Neural progenitor cell (in vitro differentiated cells): ENCODE measurements around the gene UBTD1. TPM values are rescaled to one million over a fixed set of nuclear protein-coding genes. Genes with fewer than 3 reads are reported as not detected.

ENCODE experiments used
- DNase-seq: peaks from one replicate; pipeline ENCODE4 v3.0.0-alpha.2; 2016; ENCODE audit warnings: low spot score
- H2AFZ ChIP-seq: fragments of 200-600 bp; sonication (generic); replicated peaks from 2 replicates; pipeline ENCODE4 v1.6.1; 2016; ENCODE audit warnings: antibody characterized with exemption
- H3F3A ChIP-seq: fragments of 200-600 bp; sonication (generic); 2 replicates; pipeline ENCODE4 v1.6.1; 2016; ENCODE audit warnings: antibody characterized with exemption, low read depth
- H3K27ac ChIP-seq: fragments of 200-600 bp; sonication (generic); 2 replicates; pipeline ENCODE4 v1.5.1; 2016; ENCODE audit warnings: mild to moderate bottlenecking
- H3K27me3 ChIP-seq: fragments of 200-600 bp; sonication (generic); 2 replicates; pipeline ENCODE4 v1.6.1; 2016; ENCODE audit warnings: mild to moderate bottlenecking, moderate library complexity
- H3K36me3 ChIP-seq: fragments of 200-600 bp; sonication (generic); 2 replicates; pipeline ENCODE4 v1.5.1; 2016
- H3K4me1 ChIP-seq: fragments of 200-600 bp; sonication (generic); 2 replicates; pipeline ENCODE4 v1.6.1; 2016; ENCODE audit warnings: mixed run types
- H3K4me2 ChIP-seq: fragments of 200-600 bp; sonication (generic); 2 replicates; pipeline ENCODE4 v1.6.1; 2016
- H3K4me3 ChIP-seq: fragments of 200-600 bp; sonication (generic); 2 replicates; pipeline ENCODE4 v1.5.1; 2016
- H3K79me2 ChIP-seq: fragments of 200-600 bp; sonication (generic); 2 replicates; pipeline ENCODE4 v1.6.1; 2016; ENCODE audit warnings: low read depth
- H3K9ac ChIP-seq: fragments of 200-600 bp; sonication (generic); 2 replicates; pipeline ENCODE4 v1.6.1; 2016
- H3K9me3 ChIP-seq: fragments of 200-600 bp; sonication (generic); 2 replicates; pipeline ENCODE4 v1.5.1; 2016; ENCODE audit warnings: low read depth
- H4K20me1 ChIP-seq: fragments of 200-600 bp; sonication (generic); 2 replicates; pipeline ENCODE4 v1.6.1; 2016; ENCODE audit warnings: low read depth
- H3K27ac Mint-ChIP-seq: 3 replicates; pipeline ENCODE4 v1.8.0; 2021; ENCODE audit warnings: mixed read lengths
- H3K27me3 Mint-ChIP-seq: 2 replicates; pipeline ENCODE4 v1.8.0; 2022; ENCODE audit warnings: low read depth, mild to moderate bottlenecking, inconsistent platforms, moderate library complexity, mixed read lengths; ENCODE audit not compliant: insufficient read depth
- H3K36me3 Mint-ChIP-seq: 3 replicates; pipeline ENCODE4 v1.8.0; 2021; ENCODE audit warnings: mixed read lengths
- H3K4me1 Mint-ChIP-seq: 3 replicates; pipeline ENCODE4 v1.8.0; 2021; ENCODE audit warnings: mixed read lengths
- H3K4me3 Mint-ChIP-seq: 3 replicates; pipeline ENCODE4 v1.8.0; 2021; ENCODE audit warnings: mild to moderate bottlenecking, moderate library complexity, mixed read lengths
- H3K9me3 Mint-ChIP-seq: 3 replicates; pipeline ENCODE4 v1.8.0; 2020; ENCODE audit warnings: mixed read lengths
- EZH2 ChIP-seq: fragments of 200-600 bp; sonication (generic); IDR thresholded peaks from 2 replicates; pipeline ENCODE4 v1.6.1; 2017; ENCODE audit warnings: antibody characterized with exemption, mild to moderate bottlenecking, moderate library complexity
- EZH2phosphoT487 ChIP-seq: fragments of 200-600 bp; sonication (generic); IDR thresholded peaks from 2 replicates; pipeline ENCODE4 v1.6.1; 2017; ENCODE audit warnings: antibody characterized with exemption
- total RNA-seq: library from RNA; depleted of rRNA; stranded (reverse); fragments of >200 nt; gene quantifications from 2 replicates; pipeline ENCODE4 v1.2.3, GENCODE V29; 2015; ENCODE audit warnings: low replicate concordance
- TF ChIP-seq, protein P1 (sequence below): fragments of 200-600 bp; sonication (generic); IDR thresholded peaks from 2 replicates; pipeline ENCODE4 v1.5.1; 2017; ENCODE audit warnings: antibody characterized with exemption, mild to moderate bottlenecking

UBTD1 gene
- total RNA-seq, 1 donor from 2014 or later, result 4.7 TPM

DNA sequence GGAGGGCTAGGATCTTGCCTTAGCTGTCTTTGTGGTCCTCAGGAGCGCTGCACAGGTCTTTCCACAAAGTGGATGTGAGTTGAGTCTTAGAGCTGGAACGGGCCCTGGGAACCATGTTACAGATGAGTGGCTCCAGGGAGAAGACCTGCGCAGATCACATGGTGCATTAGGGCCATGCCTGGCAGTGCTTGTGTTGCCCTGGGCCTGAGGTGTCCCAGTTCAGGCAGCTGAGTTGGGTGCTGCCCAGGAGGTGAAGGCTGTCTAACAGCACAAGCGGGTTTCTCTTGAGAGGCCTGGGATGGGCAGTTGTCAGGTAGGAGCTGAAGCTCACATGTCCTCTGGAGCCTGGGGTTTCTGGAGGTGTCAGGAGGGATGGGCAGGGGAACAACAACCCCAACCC, 40.1 kb downstream of the UBTD1 start:
- Mint-ChIP-seq H3K4me1 (peaks cover 44% of the 10 kb centered on the region), H3K27me3 (no peaks in the 10 kb centered on the region), H3K9me3 (no peaks in the 10 kb centered on the region), H3K4me3 (no peak overlapping the region), H3K36me3 (no peaks in the 10 kb centered on the region), H3K27ac (peak overlapping the region; percentile 64)
- no peak overlapping the region for H3K9ac ChIP-seq
- no peak overlapping the region for H3K4me2 ChIP-seq
- H3K27ac ChIP-seq, result no peak overlapping the region
- TF ChIP-seq EZH2, result no peak
- TF ChIP-seq, protein P1, sequence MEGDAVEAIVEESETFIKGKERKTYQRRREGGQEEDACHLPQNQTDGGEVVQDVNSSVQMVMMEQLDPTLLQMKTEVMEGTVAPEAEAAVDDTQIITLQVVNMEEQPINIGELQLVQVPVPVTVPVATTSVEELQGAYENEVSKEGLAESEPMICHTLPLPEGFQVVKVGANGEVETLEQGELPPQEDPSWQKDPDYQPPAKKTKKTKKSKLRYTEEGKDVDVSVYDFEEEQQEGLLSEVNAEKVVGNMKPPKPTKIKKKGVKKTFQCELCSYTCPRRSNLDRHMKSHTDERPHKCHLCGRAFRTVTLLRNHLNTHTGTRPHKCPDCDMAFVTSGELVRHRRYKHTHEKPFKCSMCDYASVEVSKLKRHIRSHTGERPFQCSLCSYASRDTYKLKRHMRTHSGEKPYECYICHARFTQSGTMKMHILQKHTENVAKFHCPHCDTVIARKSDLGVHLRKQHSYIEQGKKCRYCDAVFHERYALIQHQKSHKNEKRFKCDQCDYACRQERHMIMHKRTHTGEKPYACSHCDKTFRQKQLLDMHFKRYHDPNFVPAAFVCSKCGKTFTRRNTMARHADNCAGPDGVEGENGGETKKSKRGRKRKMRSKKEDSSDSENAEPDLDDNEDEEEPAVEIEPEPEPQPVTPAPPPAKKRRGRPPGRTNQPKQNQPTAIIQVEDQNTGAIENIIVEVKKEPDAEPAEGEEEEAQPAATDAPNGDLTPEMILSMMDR, result no peak
- no peak for TF ChIP-seq EZH2phosphoT487
- no peak overlapping the region for H2AFZ ChIP-seq
- H3K9me3 ChIP-seq, result no peaks in the 10 kb centered on the region
- H3K4me1 ChIP-seq, result peaks cover 18% of the 10 kb centered on the region
- H3K79me2 ChIP-seq, result no peaks in the 10 kb centered on the region
- no peaks in the 10 kb centered on the region for H3K27me3 ChIP-seq
- no peak overlapping the region for H3K4me3 ChIP-seq
- no peaks in the 10 kb centered on the region for H4K20me1 ChIP-seq
- H3F3A ChIP-seq, result peaks cover 11% of the 10 kb centered on the region
- no peak for DNase-seq
- H3K36me3 ChIP-seq, result no peaks in the 10 kb centered on the region

DNA sequence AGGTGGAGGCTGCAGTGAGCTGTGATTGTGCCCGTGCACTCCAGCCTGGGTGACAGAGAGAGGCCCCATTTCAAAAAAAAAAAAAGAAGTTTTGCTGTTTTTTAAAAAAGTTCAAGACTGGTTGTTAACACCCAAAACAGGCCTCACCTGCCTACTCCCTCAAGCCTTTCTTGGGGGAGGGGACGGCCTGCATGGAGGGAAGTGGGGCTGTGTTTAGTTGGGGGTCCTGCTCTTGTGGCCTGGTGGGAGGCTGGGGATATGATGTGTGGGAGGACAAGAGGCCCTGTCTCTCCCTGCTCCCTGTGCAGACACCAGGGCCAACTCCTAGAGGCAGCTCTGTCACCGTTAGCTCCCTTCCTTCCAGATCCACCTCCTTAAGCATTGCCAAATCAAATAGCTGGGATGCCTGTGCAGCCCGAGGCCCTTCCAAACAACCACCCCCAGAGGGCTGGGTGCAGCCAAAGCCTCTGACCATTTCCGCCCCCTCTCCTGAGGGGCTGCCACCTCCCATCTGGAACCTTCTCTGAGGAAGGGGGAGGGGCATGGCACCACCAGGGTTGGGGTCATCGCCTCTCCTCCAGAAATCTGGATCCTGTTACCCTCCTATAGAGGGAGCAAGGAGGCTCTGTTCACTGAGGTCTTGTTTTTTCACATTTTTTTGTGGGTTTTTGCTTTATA, 40.9 kb downstream of the UBTD1 start:
- H2AFZ ChIP-seq, result no peak overlapping the region
- H3K27me3 ChIP-seq, result no peaks in the 10 kb centered on the region
- TF ChIP-seq, protein P1, result peak; percentile 38
- TF ChIP-seq EZH2, result no peak
- no peak overlapping the region for H3K9ac ChIP-seq
- peaks cover 18% of the 10 kb centered on the region for H3K4me1 ChIP-seq
- DNase-seq, result peak; percentile 47
- no peaks in the 10 kb centered on the region for H4K20me1 ChIP-seq
- peak overlapping the region; percentile 78 for H3K27ac Mint-ChIP-seq
- no peak overlapping the region for H3K4me3 Mint-ChIP-seq
- H3K9me3 Mint-ChIP-seq, result no peaks in the 10 kb centered on the region
- H3K27me3 Mint-ChIP-seq, result no peaks in the 10 kb centered on the region
- H3K4me1 Mint-ChIP-seq, result peaks cover 44% of the 10 kb centered on the region
- no peak overlapping the region for H3K4me2 ChIP-seq
- H3K4me3 ChIP-seq, result no peak overlapping the region
- H3K79me2 ChIP-seq, result no peaks in the 10 kb centered on the region
- H3K36me3 Mint-ChIP-seq, result no peaks in the 10 kb centered on the region
- no peaks in the 10 kb centered on the region for H3K36me3 ChIP-seq
- H3F3A ChIP-seq, result peaks cover 11% of the 10 kb centered on the region
- no peak overlapping the region for H3K27ac ChIP-seq
- no peaks in the 10 kb centered on the region for H3K9me3 ChIP-seq

DNA sequence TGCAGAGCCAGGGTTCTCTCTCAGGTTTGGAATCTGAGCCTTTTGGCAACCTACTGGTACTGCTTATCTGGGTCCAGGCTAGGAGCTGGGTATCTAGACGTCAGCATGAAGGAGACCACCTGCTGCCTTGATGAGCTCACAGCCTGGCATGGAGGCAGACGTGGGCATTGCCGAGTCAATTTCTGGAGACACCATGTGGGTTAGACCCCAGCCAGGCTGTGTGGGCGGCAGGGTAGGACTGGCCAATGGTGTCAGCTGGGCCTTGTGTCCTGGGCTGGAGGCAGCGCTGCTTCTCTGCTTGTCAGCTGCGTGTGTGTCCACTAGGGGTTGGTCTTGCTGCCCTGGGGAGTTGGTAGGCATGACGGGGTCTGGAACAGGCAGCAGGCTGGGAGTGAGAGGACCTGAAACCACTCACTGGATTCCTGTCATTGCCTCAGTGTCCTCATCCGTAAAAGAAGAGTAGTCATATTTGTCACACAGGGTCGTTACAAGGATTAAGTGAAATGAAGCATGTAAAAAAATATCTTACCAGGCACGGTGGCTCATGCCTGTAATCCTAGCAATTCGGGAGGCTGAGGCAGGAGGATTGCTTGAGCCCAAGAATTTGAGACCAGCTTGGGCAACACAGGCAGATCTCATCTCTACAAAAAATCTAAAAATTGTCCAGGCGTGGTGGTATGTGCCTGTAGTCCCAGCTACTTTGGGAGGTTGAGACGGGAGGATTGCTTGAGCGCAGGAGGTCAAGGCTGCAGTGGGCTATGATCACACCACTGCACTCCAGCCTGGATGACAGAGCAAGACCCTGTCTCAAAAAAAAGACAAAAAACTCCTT, 42.2 kb downstream of the UBTD1 start:
- TF ChIP-seq, protein P1, result peak; percentile 4
- TF ChIP-seq EZH2, result no peak
- no peak for DNase-seq
- Histone ChIP-seq H3K27ac (no peak overlapping the region), H3K9ac (no peak overlapping the region), H3K4me3 (no peak overlapping the region), H4K20me1 (no peaks in the 10 kb centered on the region), H3K4me2 (no peak overlapping the region), H3K36me3 (no peaks in the 10 kb centered on the region), H3K27me3 (no peaks in the 10 kb centered on the region), H3F3A (peaks cover 11% of the 10 kb centered on the region), H2AFZ (no peak overlapping the region), H3K79me2 (no peaks in the 10 kb centered on the region), H3K4me1 (peaks cover 18% of the 10 kb centered on the region), H3K9me3 (no peaks in the 10 kb centered on the region)
- H3K4me3 Mint-ChIP-seq, result no peak overlapping the region
- H3K27ac Mint-ChIP-seq, result peak overlapping the region; percentile 53
- H3K9me3 Mint-ChIP-seq, result no peaks in the 10 kb centered on the region
- peaks cover 49% of the 10 kb centered on the region for H3K4me1 Mint-ChIP-seq
- H3K36me3 Mint-ChIP-seq, result no peaks in the 10 kb centered on the region
- peaks cover 2% of the 10 kb centered on the region for H3K27me3 Mint-ChIP-seq
